Lung (tissue), 12 donors: ENCODE measurements around the gene LEPR. TPM values are rescaled to one million over a fixed set of nuclear protein-coding genes. Genes with fewer than 3 reads are reported as not detected.
A peak's percentile ranks its signal among the peaks of the same experiment; 100 is the strongest.
"Not testable (repeated sequence)": the region's sequence is repeated elsewhere in the genome, so short reads cannot be mapped to it uniquely, and the experiment has no call there.

Experiments used
- ATAC-seq: fragments of 200-7000 bp; cut with Tn5 transposase; one replicate; pipeline ENCODE4 v1.9.1; 2020; ENCODE audit warnings: moderate number of reproducible peaks; ENCODE audit not compliant: insufficient read depth, low FRiP score
- DNase-seq, 3 donors: peaks; one replicate each; pipeline ENCODE4 v3.0.0-alpha.2; 2013 to 2017
- H3K27ac ChIP-seq, 2 donors: one replicate each; pipeline ENCODE4 v1.5.1; 2013; ENCODE audit warnings: mild to moderate bottlenecking in 2 of 2, moderate library complexity in 2 of 2, control low read depth in 1 of 2, inconsistent platforms in 1 of 2, low read depth in 1 of 2, low read length in 1 of 2
- H3K27me3 ChIP-seq, 3 donors: one replicate each; pipeline ENCODE4 v1.5.1; 2013; ENCODE audit warnings: low read length in 2 of 3; ENCODE audit not compliant: control insufficient read depth in 3 of 3, insufficient read depth in 3 of 3
- H3K36me3 ChIP-seq, 4 donors: one replicate each; pipeline ENCODE4 v1.5.1; 2013; ENCODE audit warnings: low read length in 4 of 4, mild to moderate bottlenecking in 1 of 4, moderate library complexity in 1 of 4; ENCODE audit not compliant: control insufficient read depth in 4 of 4, insufficient read depth in 4 of 4
- H3K4me1 ChIP-seq, 5 donors: one replicate each; pipeline ENCODE4 v1.5.1; 2013; ENCODE audit warnings: low read length in 5 of 5, mild to moderate bottlenecking in 2 of 5, moderate library complexity in 1 of 5; ENCODE audit not compliant: control insufficient read depth in 5 of 5, insufficient read depth in 5 of 5
- H3K4me3 ChIP-seq: one replicate; pipeline ENCODE4 v1.5.1; 2013; ENCODE audit warnings: mild to moderate bottlenecking, control low read depth, moderate library complexity
- H3K9ac ChIP-seq, 2 donors: one replicate each; pipeline ENCODE4 v1.5.1; 2013; ENCODE audit warnings: low read length in 2 of 2, control low read depth in 1 of 2; ENCODE audit not compliant: insufficient read depth in 1 of 2
- H3K9me3 ChIP-seq, 4 donors: one replicate each; pipeline ENCODE4 v1.5.1; 2013; ENCODE audit warnings: low read length in 3 of 4, mild to moderate bottlenecking in 1 of 4, moderate library complexity in 1 of 4; ENCODE audit not compliant: control insufficient read depth in 4 of 4, insufficient read depth in 3 of 4
- WGBS, 2 donors: extraction: QIAGEN DNeasy Blood & Tissue Kit; methylation state at CpG; one replicate each; pipeline ENCODE4 v1.1.7; 2013; 5-methylcytosine and 5-hydroxymethylcytosine counted together
- polyA plus RNA-seq, 2 donors: library from polyadenylated mRNA; stranded (reverse); fragments of 200-250 nt; gene quantifications; one replicate each; pipeline ENCODE4 v1.2.1, GENCODE V29; 2013
- total RNA-seq, 2 donors: library from RNA; depleted of rRNA in 1 of 2; stranded (reverse); fragments of >200 nt in 1 of 2; gene quantifications; one replicate each; pipeline ENCODE4 v1.2.1, GENCODE V29; 2014 to 2021
- TF ChIP-seq, protein P1 (sequence below): IDR thresholded peaks from 2 replicates; pipeline ENCODE4 v1.5.1; 2012; ENCODE audit warnings: mild to moderate bottlenecking; ENCODE audit errors: control extremely low read depth, extremely low read depth
- donor health status: control.
- donor health status: control.
- donor health status: Bipolar disorder and iron deficiency.
- donor health status: healthy.
- donor health status: DM: yes; HTN: yes; CAD: no.

Gene LEPR
- total and polyA plus RNA-seq, 4 donors = 7.2 to 67.1 (median 13.3) TPM

DNA sequence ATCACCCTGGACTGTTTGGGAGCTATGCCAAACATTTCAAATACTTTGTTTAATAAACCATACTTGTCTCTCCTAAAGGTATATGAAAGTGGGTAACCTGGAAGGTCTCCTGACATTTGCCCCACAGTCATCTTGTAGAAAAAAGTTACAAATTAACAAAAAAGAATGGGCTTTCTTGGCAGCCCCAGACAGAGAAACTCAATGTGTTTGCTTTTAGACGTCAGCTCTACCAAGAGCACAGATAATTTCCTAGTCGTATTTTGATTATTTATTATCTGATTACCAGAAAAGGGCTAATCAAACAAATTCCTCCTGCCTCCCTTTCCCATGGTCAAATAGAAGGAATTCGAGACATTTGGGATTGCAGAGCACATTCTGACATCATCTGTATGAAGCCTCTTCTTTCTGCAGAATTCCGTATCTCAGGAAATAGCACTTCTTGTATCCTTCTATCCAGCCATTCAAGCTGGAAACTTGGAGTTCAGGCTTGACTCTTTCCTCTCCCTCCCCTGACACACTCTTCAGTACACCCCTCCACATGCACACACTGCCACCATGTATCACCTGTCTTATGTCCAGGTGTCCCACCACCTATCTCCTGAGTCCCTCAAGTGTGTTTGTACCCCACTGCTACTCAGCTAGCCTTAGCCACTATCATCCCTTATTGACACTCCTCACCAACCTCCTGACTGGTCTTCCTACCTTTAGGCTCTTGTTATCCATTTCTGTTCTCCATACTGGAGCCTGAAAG lies 42.8 kb upstream of the LEPR start:
- peak in 1 of 3 donors; percentile 15 for DNase-seq
- no peaks in the 10 kb centered on the region for H3K4me1 ChIP-seq
- TF ChIP-seq, protein P1, sequence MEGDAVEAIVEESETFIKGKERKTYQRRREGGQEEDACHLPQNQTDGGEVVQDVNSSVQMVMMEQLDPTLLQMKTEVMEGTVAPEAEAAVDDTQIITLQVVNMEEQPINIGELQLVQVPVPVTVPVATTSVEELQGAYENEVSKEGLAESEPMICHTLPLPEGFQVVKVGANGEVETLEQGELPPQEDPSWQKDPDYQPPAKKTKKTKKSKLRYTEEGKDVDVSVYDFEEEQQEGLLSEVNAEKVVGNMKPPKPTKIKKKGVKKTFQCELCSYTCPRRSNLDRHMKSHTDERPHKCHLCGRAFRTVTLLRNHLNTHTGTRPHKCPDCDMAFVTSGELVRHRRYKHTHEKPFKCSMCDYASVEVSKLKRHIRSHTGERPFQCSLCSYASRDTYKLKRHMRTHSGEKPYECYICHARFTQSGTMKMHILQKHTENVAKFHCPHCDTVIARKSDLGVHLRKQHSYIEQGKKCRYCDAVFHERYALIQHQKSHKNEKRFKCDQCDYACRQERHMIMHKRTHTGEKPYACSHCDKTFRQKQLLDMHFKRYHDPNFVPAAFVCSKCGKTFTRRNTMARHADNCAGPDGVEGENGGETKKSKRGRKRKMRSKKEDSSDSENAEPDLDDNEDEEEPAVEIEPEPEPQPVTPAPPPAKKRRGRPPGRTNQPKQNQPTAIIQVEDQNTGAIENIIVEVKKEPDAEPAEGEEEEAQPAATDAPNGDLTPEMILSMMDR = no peak
- H3K9me3 ChIP-seq = peaks cover 0 to 2% (median 0%) of the 10 kb centered on the region in 4 donors
- no peak overlapping the region for H3K4me3 ChIP-seq
- no peaks in the 10 kb centered on the region for H3K36me3 ChIP-seq
- H3K27ac ChIP-seq = no peak overlapping the region
- no peaks in the 10 kb centered on the region for H3K27me3 ChIP-seq
- H3K9ac ChIP-seq = no peak overlapping the region
- 74 to 81% methylated on average over 4 of the region's 4 CpGs for WGBS, 2 donors
- ATAC-seq = no peak

DNA sequence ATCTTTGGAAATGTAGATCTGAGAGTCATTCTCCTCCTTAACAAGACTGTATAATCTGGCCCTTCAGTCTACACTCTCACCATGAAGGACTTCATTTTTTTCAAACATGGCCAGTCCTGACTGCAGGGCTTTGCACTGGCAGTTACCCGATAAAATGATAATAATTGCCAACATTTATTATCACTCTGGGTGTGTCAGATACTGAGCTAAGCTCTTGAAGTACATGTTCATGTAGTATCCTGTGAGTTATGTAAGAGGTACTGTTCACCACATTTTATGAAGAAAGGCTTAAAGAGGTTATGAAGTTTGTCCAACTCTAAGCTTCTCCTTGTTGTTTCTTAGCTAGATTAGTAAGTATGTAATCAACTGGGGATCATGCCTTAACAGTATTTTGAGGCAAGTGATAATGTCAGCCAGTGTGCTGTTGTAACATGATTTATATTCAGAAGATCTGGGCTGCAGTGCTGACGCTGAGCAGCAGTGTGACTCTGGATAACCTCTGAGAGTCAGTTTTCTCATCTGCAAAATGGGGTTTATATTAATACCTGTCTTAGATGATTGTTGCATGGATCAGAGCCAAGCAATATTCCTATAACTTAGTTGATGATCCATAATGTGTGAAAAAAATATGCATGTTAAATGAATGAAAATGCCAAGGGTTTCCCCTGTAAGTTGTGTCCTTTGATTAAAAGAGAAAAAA lies 42.1 kb upstream of the LEPR start:
- Histone ChIP-seq H3K27me3 (no peaks in the 10 kb centered on the region), H3K9me3 (peaks cover 0 to 2% (median 0%) of the 10 kb centered on the region in 4 donors), H3K4me3 (no peak overlapping the region), H3K9ac (no peak overlapping the region), H3K4me1 (no peaks in the 10 kb centered on the region), H3K27ac (no peak overlapping the region), H3K36me3 (no peaks in the 10 kb centered on the region)
- no peak for ATAC-seq
- TF ChIP-seq, protein P1 = no peak
- 74 to 86% methylated on average over 2 of the region's 2 CpGs for WGBS, 2 donors
- DNase-seq = no peak

DNA sequence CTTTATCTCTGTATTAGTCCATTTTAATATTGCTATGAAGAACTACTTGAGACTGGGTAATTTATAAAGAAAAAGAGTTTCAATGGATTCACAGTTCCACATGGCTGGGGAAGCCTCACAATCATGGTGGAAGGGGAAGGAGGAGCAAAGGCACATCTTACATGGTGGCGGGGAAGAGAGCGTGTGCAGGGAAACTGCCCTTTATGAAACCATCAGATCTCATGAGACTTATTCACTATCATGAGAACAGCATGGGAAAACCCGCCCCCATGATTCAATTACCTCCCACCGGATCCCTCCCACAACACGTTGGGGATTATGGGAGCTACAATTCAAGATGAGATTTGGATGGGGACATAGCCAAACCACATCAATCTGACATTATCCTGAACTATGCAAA lies 36.0 kb upstream of the LEPR start:
- not testable (repeated sequence) for H3K36me3 ChIP-seq, DNase-seq, H3K27ac ChIP-seq, H3K27me3 ChIP-seq, H3K4me3 ChIP-seq, H3K9me3 ChIP-seq, H3K9ac ChIP-seq, H3K4me1 ChIP-seq, ATAC-seq
- 96 to 97% methylated on average over 5 of the region's 5 CpGs for WGBS, 2 donors

DNA sequence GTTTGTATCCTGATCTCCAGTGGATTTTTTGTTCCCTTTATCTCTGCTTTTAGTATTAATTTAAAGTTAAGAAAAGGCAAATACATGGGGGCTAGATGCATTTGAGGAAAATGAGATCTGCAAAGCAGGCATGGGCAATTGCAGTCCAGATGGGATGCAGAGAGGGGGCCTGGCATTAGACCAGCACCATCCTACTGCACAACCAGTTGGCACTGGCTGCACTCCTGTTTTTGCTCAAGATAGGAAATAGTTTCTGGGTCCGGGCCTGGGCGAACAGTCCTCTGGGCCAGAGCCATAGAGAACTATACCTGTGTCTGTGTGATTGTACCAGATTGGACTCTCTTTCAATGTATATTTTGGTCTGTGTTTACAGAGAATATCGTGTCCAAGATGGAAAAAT lies 34.0 kb upstream of the LEPR start:
- TF ChIP-seq, protein P1 = no peak
- no peak overlapping the region for H3K9ac ChIP-seq
- DNase-seq (no peak), ATAC-seq (no peak)
- WGBS, 2 donors = 94 to 97% methylated on average over 3 of the region's 3 CpGs
- no peak overlapping the region for H3K4me3 ChIP-seq
- no peak overlapping the region for H3K27ac ChIP-seq
- H3K36me3 ChIP-seq = peaks cover 0 to 1% (median 0%) of the 10 kb centered on the region in 4 donors
- H3K27me3 ChIP-seq = no peaks in the 10 kb centered on the region
- H3K4me1 ChIP-seq = no peaks in the 10 kb centered on the region
- no peaks in the 10 kb centered on the region for H3K9me3 ChIP-seq
